Esophagus muscularis mucosa (tissue), 3 donors: Measurements from ENCODE around the gene SYT15.

Experiments
- POLR2A ChIP-seq: fragments of 450-650 bp; IDR thresholded peaks from one replicate; pipeline ENCODE4 v1.6.1; 2017; ENCODE audit warnings: antibody characterized with exemption, moderate library complexity, mild to moderate bottlenecking, low read depth
- POLR2AphosphoS5 ChIP-seq, 2 donors: sonication (generic); formaldehyde crosslinking; IDR thresholded peaks; one replicate each; pipeline ENCODE4 v1.6.1; 2017; ENCODE audit warnings: antibody characterized with exemption in 2 of 2
- TF ChIP-seq, protein P1 (sequence below), 3 experiments: fragments of 200-600 bp in 2 of 3; fragments of 450-650 bp in 1 of 3; sonication (generic) in 2 of 3; IDR thresholded peaks; one replicate each; pipeline ENCODE4 v1.5.1; 2017 to 2019; ENCODE audit warnings: antibody characterized with exemption in 3 of 3, mild to moderate bottlenecking in 2 of 3, moderate library complexity in 1 of 3

DNA sequence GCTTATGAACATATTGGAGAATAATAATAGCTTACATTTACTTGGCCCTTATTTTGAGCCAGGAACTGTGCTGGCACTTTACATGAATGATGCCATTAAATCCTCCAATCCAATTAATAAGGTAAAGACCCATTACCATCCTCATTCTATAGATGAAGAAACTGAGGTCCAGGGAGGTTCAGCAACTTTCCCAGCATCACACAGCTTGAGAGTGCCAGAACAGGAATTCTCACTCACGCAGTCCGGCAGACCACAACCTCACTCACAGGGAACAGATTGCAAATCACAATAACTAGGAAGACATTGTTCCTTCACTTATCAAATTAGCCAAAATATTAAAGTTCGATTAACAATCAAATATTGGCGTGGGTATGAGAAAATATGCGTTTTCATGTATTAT is 40.8 kb upstream of the SYT15 start:
- no peak for TF ChIP-seq POLR2A
- TF ChIP-seq, protein P1, sequence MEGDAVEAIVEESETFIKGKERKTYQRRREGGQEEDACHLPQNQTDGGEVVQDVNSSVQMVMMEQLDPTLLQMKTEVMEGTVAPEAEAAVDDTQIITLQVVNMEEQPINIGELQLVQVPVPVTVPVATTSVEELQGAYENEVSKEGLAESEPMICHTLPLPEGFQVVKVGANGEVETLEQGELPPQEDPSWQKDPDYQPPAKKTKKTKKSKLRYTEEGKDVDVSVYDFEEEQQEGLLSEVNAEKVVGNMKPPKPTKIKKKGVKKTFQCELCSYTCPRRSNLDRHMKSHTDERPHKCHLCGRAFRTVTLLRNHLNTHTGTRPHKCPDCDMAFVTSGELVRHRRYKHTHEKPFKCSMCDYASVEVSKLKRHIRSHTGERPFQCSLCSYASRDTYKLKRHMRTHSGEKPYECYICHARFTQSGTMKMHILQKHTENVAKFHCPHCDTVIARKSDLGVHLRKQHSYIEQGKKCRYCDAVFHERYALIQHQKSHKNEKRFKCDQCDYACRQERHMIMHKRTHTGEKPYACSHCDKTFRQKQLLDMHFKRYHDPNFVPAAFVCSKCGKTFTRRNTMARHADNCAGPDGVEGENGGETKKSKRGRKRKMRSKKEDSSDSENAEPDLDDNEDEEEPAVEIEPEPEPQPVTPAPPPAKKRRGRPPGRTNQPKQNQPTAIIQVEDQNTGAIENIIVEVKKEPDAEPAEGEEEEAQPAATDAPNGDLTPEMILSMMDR (IDR thresholded peaks at IDR 0.05), result no peak
- no peak for TF ChIP-seq POLR2AphosphoS5 (IDR thresholded peaks at IDR 0.05)
